HTERT RPE-1 (cell line): ENCODE results near the gene KLHL13.

Experiments
- in situ Hi-C: fragments of 300-500 bp; cut with MboI; formaldehyde crosslinking; loops from 4 replicates; pipeline ENCODE4 v1.14.3; 2020; ENCODE audit warnings: low sequenced_read_pairs

KLHL13 gene

GRCh38 chrX:117892469-117892868 is 224.1 kb downstream of the KLHL13 start:
- in situ Hi-C loops = no loop called here

- in situ Hi-C loops = no loop called here
Measured at GRCh38 chrX:117871796-117872195, 244.8 kb downstream of the KLHL13 start.

GRCh38 chrX:117860517-117860916 is 256.1 kb downstream of the KLHL13 start:
- in situ Hi-C loops = no loop called here

- in situ Hi-C loops = no loop called here
Measured at GRCh38 chrX:117854806-117855205, 261.8 kb downstream of the KLHL13 start.

- in situ Hi-C loops = no loop called here
Measured at GRCh38 chrX:117851025-117851424, 265.6 kb downstream of the KLHL13 start.
